ENCODE results near the gene CHD9NB.

GRCh38 chr16:53099318-53100130 is 46.8 kb upstream of the CHD9NB start:
- TF ChIP-seq SUZ12 (IDR thresholded peaks at IDR 0.05; ENCODE audit: extremely low read depth, insufficient read depth, insufficient read length) (no peak), ZNF274 (IDR thresholded peaks at IDR 0.05; ENCODE audit: low read depth, low read length) (no peak), YY1 (IDR thresholded peaks at IDR 0.05; ENCODE audit: insufficient read depth, insufficient read length) (peak; percentile 4)

Data from NT2/D1 (cell line).